Testis (tissue), 2 donors: ENCODE measurements around the gene ADGRG3.

Experiments used
- POLR2A ChIP-seq: fragments of 450-650 bp; IDR thresholded peaks from one replicate; pipeline ENCODE4 v1.6.1; 2017; ENCODE audit warnings: antibody characterized with exemption, mild to moderate bottlenecking, moderate library complexity
- TF ChIP-seq, protein P1 (sequence below), 3 experiments: fragments of 450-650 bp in 2 of 3; fragments of 200-600 bp in 1 of 3; sonication (generic) in 1 of 3; IDR thresholded peaks; one replicate each; pipeline ENCODE4 v1.5.1; 2016 to 2019; ENCODE audit warnings: antibody characterized with exemption in 3 of 3, mild to moderate bottlenecking in 2 of 3, moderate library complexity in 1 of 3

DNA sequence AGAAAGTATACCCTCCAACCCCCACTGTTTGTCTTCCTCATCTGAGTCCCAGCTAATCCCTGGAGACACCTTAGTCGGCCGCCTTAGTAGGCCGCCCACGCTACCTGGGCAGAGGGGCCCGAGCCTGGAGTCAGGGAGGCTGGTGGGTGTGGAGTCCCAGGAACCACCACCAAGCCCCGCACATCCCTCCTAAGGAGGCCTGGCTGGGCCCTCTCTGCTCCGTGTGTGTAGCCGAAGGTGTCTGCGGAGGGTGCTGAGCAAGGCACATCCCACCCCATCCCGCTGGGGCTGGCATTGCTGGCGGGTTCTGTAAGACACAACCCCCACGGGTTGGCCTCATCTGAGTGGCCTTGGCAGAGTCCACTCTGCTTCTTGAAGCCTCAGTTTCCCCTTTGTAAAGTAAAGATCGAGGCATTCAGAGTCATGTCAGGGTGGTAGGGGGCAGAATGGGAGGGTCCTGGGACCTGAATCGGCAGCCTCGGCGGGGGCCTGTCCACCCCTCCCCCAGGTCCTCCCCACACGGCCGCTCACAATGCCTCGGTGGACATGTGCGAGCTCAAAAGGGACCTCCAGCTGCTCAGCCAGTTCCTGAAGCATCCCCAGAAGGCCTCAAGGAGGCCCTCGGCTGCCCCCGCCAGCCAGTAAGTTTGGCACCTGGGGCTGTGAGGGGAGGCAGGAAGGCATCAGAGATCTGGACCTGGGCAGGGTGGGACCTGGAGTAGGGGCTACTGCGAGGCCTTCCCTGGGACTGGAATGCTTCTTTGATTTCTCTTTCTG, 15.2 kb upstream of the ADGRG3 start:
- no peak for TF ChIP-seq POLR2A
- TF ChIP-seq, protein P1, sequence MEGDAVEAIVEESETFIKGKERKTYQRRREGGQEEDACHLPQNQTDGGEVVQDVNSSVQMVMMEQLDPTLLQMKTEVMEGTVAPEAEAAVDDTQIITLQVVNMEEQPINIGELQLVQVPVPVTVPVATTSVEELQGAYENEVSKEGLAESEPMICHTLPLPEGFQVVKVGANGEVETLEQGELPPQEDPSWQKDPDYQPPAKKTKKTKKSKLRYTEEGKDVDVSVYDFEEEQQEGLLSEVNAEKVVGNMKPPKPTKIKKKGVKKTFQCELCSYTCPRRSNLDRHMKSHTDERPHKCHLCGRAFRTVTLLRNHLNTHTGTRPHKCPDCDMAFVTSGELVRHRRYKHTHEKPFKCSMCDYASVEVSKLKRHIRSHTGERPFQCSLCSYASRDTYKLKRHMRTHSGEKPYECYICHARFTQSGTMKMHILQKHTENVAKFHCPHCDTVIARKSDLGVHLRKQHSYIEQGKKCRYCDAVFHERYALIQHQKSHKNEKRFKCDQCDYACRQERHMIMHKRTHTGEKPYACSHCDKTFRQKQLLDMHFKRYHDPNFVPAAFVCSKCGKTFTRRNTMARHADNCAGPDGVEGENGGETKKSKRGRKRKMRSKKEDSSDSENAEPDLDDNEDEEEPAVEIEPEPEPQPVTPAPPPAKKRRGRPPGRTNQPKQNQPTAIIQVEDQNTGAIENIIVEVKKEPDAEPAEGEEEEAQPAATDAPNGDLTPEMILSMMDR (IDR thresholded peaks at IDR 0.05), result no peak
